WTC11 (cell line): ENCODE data around the gene KCNG1.

Experiments
- AFF4 ChIP-seq: sonication (generic); formaldehyde crosslinking; IDR thresholded peaks from 2 replicates; pipeline ENCODE4 v1.8.1; 2023; ENCODE audit warnings: mild to moderate bottlenecking, missing genetic modification reagents, borderline replicate concordance
- ATF1 ChIP-seq: sonication (generic); formaldehyde crosslinking; IDR thresholded peaks from 2 replicates; pipeline ENCODE4 v1.8.1; 2023; ENCODE audit warnings: mild to moderate bottlenecking, moderate library complexity, missing genetic modification reagents
- ATF3 ChIP-seq: sonication (generic); formaldehyde crosslinking; conservative IDR thresholded peaks from 2 replicates; pipeline ENCODE4 v1.8.1; 2022; ENCODE audit warnings: mild to moderate bottlenecking, missing genetic modification reagents
- CTCF ChIP-seq: fragments of 200-600 bp; IDR thresholded peaks from 2 replicates; pipeline ENCODE4 v1.8.0; 2022; ENCODE audit warnings: antibody characterized with exemption
- E2F5 ChIP-seq: sonication (generic); formaldehyde crosslinking; IDR thresholded peaks from 2 replicates; pipeline ENCODE4 v1.8.1; 2022; ENCODE audit warnings: mild to moderate bottlenecking, moderate library complexity, missing genetic modification reagents
- ESRRA ChIP-seq: sonication (generic); formaldehyde crosslinking; IDR thresholded peaks from 2 replicates; pipeline ENCODE4 v1.8.1; 2022; ENCODE audit warnings: mild to moderate bottlenecking, missing genetic modification reagents, borderline replicate concordance
- IRF2 ChIP-seq: sonication (generic); formaldehyde crosslinking; IDR thresholded peaks from 2 replicates; pipeline ENCODE4 v1.8.0; 2022; ENCODE audit warnings: low read depth, missing genetic modification reagents, borderline replicate concordance
- RELA ChIP-seq: sonication (generic); formaldehyde crosslinking; IDR thresholded peaks from 2 replicates; pipeline ENCODE4 v1.8.1; 2022; ENCODE audit warnings: missing genetic modification reagents, mild to moderate bottlenecking, borderline replicate concordance
- USF2 ChIP-seq: sonication (generic); formaldehyde crosslinking; IDR thresholded peaks from 2 replicates; pipeline ENCODE4 v1.8.1; 2023; ENCODE audit warnings: mild to moderate bottlenecking, missing genetic modification reagents, moderate library complexity
- ZNF281 ChIP-seq: sonication (generic); formaldehyde crosslinking; IDR thresholded peaks from 2 replicates; pipeline ENCODE4 v1.8.0; 2023; ENCODE audit warnings: mild to moderate bottlenecking, missing genetic modification reagents
- ZNF671 ChIP-seq: fragments of 250-450 bp; sonication (Bioruptor Pico); IDR thresholded peaks from 2 replicates; pipeline ENCODE4 v1.8.0; 2021; ENCODE audit warnings: mild to moderate bottlenecking

- TF ChIP-seq CTCF (no peak), ZNF671 (CRISPR knock-in tag) (no peak), RELA (CRISPR knock-in tag) (no peak), ATF3 (CRISPR knock-in tag) (no peak), E2F5 (CRISPR knock-in tag) (no peak), USF2 (CRISPR knock-in tag) (no peak), IRF2 (no peak), ATF1 (CRISPR knock-in tag) (no peak), ZNF281 (CRISPR knock-in tag) (no peak), AFF4 (CRISPR knock-in tag) (no peak), ESRRA (CRISPR knock-in tag) (no peak)
These were observed 17.7 kb downstream of the KCNG1 start for GRCh38 chr20:51005214-51005613.
